ENCODE data around the gene SPTBN1. TPM values are rescaled to one million over a fixed set of nuclear protein-coding genes. Genes with fewer than 3 reads are reported as not detected.

SPTBN1 gene
- total RNA-seq, 1 donor from 2014 or later: 680 TPM

DNA sequence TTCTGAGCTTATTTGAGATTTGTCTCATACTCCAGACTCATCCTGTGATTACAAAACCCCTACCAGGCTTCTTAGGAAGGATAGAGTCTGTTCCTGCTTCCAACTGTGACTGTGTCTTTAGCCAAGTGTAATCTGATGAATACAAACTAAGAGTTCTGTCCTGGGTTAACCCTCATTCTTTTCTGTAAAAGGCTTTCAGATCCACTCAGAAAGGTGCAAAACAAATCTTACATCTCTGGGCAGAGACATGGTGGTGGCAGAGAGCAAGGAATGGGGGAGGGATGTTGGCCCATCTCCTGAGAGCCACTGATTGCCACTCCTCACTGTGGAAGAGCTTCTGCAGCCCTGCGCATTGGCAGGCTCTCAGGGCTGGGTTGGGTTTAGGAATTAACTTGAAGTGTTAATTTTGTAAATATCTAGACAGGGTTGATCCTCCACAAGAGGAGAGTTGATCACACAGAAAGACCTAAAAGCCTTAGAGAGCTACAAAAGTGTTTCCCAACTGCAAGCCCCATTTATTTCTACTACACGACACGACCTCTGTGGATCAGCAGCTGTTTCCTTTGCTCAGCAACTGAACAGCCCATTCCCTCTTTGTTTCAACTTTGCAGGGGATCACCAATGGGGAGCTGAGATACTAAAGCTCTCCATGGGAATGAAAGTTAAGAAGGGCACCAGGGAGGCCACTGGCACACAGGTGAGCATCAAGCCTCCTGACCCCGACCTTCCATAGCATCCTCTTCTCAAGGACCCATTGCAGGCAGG, 23.7 kb upstream of the SPTBN1 start:
- DNase-seq (ENCODE audit: extremely low read depth, low read depth, low spot score): no peak

DNA sequence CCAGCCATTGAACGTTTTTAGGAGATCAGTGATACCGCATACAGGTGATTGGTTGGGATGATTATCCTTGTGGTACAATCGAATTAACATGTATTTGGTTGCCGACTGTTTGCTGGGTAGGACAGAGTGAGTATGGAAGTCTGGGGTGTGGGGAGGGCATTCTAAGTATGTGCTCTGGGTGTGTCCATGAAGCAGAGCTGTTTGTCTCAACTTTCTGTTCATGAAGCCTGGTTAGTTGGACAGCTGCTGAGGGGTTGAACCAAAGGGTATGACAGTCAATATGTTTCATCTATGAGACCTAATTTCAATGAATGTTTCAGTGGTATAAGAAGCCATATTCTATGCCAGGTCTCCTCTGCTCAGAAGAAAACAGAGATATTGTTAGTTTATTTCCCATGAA, 21.9 kb upstream of the SPTBN1 start:
- no peak for DNase-seq (ENCODE audit: extremely low read depth, low read depth, low spot score)

DNA sequence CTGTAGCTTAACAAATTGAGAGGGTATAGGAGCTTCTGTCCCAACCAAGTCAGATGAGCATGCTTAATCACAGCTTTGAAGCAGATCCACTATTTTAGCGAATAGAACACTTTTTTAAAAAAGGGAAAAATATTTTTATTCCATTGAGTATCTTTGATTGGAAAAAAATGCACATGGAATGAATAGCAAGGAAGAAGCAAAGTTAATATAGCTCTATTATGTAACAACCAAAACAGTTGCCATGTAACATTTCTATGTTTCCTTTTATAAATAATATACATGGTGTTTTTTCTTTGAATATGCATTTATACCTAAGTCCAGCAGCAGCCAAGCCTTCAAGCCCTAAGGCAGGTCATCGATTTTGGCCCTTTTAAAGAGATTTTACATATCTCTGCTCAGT, 21.4 kb upstream of the SPTBN1 start:
- no peak for DNase-seq (ENCODE audit: extremely low read depth, low read depth, low spot score)

DNA sequence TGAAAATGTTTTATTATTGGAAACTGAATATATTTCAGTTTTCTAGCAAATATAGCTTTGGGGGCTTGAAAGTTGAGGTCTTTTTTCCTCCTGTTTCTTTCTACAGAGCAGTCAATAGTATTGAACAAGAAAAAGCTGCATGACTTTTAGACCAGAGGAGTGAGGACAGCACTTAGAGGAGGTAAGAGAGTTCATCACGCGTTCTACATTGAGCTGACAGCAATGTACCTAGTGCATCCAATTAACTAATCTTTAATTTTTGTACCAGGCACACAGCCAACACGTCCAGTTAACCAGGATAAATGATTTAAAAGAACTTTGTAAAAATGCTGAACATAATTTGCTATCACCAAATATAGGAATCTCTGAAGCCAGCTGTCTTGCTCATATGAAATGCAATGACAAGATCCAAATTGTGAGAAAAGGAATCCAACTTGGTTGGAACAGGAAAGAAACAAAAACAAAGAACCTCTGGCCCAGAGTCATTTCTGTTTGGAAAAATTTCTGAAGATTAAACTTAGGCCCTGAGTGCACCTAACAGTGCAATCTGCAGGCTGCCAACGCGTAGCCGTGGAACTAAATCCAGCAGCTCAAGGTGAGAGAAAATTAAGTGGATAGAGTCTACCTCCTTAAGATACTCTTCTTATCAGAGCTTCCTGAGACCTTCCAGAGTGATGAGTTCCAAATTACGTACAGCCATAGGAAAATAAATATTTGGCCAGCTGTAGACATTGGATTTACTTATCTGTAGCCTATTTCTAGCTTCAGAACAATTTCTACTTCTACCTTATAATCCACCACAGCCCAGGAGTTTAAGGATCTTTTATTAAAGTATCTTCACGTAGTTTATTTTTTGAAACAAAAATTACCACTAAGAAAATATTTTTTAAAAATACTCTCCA, 20.6 kb upstream of the SPTBN1 start:
- DNase-seq (ENCODE audit: extremely low read depth, low read depth, low spot score): no peak

DNA sequence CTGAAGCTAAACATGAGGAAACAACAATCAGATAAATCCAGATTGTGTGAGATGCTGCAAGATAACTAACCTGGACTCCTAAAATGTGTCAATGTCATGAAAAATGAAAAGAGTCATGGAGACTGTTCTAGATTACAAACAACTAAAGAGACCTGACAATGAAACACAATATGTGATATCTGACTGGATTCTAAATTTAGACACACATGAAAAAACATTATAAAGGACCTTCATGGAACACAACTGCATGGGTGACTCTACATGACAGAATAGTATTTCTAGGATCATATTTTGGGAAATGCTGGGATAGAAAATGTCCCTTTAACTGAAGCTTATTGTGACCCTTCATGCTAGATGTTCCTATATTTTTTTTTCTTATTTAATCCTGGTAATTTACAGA, 18.5 kb upstream of the SPTBN1 start:
- no peak for DNase-seq (ENCODE audit: extremely low read depth, low read depth, low spot score)

DNA sequence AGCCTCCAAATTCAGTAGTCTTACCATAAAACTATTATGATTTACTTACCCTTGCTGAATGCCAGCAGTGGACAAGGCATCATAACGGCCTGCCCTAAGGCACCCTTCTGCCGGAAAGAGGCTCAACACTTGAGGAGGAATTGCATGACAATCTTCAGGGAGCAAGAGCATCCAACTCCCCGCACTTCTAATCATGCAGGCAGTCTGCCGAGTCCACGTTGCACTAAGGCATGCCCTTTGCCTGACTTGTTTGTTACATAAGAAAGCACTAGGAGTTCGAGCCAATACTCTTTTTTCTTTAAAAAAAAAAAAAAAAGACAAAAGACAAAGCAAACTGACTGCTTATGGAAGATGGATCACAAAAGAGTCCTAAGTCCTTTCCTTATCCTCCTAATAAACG, 17.9 kb upstream of the SPTBN1 start:
- no peak for DNase-seq (ENCODE audit: extremely low read depth, low read depth, low spot score)

DNA sequence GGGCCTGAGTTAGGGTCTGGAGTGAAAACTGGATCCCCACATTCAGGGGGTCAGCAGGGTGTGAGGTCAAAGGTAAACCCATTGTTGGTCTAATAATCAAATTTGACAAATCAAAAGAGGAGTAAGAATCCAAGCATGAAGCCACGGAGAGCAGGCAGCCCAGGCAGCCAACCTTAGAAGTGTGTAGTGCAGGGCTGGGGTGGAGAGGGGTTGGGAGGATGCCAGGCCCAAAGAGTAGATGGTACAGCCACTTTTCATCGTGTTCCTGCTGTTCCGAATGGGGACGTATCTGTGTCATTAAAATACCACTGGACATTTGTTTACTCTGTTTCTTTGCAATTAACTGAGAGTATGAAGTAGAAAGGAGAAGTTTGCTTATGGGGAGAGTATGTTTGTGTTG, 16.5 kb upstream of the SPTBN1 start:
- no peak for DNase-seq (ENCODE audit: extremely low read depth, low read depth, low spot score)

DNA sequence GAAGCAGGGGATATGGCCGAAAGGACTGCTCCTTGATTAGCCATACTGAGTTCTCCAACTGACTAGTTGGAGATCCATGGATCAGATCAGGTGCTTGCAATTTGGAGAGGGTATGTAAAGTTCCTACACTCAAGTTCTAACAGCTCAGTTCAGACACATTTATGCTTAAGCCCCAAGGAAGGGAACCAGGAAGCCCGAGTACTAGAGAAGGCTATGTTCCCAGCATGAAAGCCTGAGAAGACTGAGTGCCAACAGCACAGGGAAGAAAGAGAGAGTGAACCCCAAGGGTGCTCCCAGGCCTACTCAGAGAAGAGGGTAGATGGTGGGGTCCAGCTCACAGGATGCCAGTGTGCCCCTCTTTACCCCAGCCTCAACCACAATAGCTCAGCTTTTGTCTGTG, 16.1 kb upstream of the SPTBN1 start:
- no peak for DNase-seq (ENCODE audit: extremely low read depth, low read depth, low spot score)

DNA sequence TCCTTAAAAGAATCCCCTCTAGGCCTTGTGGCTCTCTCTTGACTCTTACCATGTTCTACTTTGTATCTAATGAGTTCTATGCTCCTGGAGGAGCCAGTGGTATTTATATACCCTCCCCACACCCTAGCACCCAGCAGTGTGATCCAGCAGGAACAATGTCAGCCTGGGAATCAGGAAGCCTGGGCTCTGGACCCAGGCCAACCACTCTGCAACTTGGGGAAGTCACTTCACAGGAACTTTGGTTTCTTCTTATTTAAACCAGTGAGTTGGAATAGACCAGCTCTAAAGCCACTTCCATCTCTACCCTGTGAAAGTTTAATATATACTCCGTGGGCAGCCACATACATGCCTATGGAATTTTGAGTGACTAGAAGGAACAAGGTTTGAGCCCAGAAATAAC, 11.6 kb upstream of the SPTBN1 start:
- no peak for DNase-seq (ENCODE audit: extremely low read depth, low read depth, low spot score)

DNA sequence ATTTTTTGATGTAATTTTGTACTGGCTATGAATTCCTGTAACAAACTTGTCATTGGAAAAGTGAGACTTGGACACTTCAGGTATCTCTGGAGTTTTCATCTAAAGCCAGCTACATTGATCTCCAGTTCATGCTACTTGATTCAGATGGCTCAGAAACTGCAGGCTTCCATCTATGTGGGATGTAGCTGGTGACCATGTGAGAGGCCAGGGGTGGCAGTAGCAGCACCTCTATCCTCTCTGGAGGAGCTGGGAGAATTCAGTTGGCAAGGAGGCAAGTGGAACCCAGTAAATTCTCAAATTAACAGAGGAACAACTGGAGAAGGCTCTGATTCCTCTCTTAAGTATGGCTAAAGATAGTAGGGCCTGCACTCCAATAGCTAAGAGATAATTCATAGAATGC, 10.0 kb upstream of the SPTBN1 start:
- DNase-seq (ENCODE audit: extremely low read depth, low read depth, low spot score): no peak

DNA sequence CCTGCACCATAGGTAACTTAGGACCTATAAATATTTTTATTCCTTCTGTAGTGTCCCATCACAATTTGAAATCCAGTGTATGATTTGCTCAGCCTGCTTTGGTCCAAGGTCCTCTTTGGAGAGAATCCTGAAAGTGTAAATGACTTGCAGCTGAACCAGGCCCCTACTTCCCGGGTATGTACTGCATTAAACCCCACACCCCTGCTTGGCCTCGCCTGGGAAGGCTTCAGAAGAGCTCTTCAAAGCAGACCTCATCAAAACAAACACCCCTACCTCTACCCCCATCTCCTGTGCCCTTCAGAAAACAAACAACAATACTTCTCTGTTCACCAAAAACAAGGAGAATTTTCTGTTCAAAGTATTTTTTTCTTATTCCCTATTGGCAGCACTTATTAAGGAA, 9.5 kb upstream of the SPTBN1 start:
- DNase-seq (ENCODE audit: extremely low read depth, low read depth, low spot score): no peak

DNA sequence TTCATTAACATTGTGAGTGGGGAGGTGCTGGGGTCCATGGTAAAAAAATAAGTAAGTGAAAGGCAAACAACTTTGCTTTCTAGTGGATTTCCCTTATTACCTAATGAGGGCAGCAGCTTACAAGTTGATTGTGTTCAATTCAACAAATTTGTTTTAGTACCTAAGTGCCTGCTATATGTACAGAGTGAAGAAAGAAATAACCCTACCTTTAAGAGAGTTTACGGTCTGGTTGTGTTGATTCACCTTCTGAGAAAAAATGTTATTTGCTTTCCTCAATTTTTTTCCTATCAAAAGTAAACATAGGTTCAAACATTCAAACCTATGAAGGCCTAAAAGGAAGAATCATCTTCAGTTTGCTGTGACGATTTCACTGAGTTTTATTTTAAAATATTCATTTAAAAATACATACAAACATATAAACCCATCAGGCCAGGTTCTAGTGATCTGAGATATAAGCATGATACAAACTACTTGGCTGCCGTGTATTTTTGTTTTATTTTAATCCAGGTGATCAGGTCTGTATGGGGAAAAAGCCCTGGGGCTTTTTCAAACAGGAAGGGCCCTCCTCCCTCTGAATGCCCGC, 1.5 kb upstream of the SPTBN1 start:
- DNase-seq (ENCODE audit: extremely low read depth, low read depth, low spot score): no peak

DNA sequence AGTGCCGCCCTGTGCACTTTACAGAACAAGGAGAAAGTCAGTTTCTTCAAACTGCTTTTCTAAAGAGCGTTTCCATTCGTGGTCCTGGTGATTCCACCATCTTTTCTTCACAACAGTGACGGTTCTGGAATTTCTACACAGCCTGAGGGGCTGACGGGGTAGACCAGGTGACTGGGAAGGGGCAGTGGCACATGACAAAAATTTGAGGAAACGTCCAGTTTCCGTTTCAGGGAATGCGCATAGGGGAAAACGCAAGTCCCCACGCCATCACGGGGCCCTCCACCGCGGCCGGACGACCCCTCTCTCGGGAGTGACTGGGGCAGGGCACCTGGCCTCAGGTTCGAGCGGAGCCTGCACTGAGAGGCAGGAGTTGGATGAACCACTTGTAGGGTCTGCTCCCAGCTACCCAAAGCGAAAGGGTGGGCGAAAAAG, 980 bp upstream of the SPTBN1 start:
- no peak for DNase-seq (ENCODE audit: extremely low read depth, low read depth, low spot score)

DNA sequence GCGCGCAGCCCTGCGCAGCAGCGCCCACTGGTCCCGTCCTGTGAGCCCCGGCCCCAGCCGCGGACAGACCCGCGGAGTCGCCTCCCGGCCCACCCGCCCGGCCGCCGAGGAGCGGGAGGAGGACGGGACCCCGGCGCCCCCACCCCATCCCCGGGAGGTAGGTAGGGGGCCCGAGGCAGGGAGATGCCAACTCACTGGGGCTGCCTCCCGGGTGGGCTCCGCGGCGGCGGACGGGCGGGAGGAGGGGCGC, 160 bp downstream of the SPTBN1 start:
- DNase-seq (ENCODE audit: extremely low read depth, low read depth, low spot score): no peak

DNA sequence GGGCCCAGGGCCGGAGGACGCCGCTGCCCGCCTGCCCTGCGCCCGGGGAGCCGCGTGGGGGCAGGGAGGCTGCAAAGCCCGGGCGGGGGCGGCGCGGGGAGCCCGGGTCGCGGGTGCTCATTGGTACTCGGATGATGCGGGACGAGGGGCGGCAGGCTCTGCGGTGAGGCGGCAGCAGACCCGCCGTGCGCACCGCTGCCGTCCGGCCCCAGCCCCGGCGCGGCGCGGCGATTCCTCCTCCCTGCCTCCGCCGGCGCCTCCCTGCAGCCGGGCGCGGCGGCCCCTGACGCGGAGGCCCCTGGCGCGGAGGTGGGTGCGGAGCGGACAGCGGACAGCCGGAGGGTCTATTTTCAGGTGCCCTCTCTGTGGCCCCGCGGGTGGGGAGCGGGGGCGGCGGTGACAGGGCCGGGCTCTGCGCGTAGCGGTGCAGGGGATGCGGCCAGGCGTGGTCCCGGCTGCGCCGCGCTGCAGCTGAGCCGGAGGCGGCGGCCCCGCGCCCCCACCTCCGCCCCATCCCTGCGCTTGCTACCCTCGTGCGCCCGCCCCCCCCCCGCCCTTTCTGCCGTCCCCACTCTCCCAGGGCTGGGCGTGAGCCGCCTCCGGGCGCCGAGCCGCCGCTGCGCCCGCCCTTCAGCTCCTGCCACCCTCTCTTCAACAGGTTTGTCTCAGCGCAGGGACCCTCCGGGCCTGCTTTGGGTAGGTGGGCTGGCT, 640 bp downstream of the SPTBN1 start:
- no peak for DNase-seq (ENCODE audit: extremely low read depth, low read depth, low spot score)

DNA sequence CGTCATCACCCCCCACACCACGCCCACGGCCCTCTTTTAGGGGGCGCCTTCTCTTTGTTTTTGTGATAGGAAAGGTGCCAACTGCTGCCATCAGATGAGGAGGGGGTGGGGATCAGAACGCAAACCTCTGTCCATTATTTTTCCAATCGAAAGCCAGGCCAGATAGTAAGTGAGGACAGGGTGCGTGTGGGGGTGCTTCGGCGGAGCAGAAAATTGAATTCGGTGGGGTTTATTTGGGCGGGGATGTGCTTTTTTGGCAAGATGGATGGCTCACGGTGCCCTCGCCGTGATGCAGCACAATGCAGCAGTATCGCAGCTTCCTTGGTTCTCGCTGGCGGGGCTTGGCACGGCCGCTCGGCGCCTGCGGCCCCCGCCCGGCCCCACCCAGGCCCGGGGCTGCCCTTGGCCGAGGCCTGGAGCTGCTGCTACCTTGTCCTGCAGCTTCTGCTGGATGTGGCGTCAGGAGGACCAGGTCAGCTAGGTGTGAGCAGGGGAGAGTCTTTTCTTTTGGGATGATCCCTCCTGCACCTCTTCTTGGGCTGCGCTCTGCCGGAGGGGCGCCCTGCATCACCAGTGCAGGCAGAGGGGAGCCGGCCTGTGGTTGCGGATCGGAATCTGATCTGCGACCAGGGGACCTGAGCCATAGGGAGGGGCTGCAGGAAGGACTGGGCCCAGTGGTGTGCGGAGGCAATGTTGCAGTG, 1.3 kb downstream of the SPTBN1 start:
- no peak for DNase-seq (ENCODE audit: extremely low read depth, low read depth, low spot score)

DNA sequence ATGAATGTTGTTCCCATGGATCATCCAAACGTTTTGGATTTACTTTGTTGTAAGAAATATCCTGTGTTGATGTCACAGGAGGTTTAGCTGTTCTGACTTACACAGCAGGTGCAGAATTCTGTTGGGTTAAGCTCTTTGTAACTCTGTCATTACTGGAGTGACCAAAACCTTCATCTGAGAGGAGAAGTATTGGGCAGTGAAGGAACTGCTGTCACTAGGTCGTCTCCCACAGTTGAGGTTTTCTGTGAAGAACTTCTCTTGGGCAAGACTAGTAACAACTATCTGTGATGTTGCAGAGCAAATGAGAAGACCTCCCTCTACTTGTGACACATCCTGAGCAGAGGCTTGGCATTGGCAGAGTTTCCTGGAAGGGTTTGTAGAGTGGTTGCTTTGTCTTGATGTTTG, 2.9 kb downstream of the SPTBN1 start:
- DNase-seq (ENCODE audit: extremely low read depth, low read depth, low spot score): no peak

DNA sequence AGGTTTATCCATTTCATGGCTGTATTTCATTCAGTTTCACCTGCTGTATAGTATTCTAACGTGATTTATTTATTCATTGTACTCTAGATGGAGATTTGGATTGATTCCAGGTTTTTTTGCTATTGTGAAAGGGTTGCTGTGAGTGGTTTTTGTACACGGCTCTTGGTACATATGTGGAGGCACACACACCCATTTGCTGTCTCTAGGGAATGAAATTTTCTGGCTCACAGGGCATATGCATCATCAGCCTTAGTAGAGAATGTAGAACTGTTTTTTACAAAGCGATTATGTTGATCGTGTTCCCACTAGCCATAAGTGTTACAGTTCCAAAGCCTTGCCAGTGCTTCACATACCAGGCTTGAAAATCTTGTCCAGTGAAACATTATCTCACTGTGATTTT, 5.1 kb downstream of the SPTBN1 start:
- no peak for DNase-seq (ENCODE audit: extremely low read depth, low read depth, low spot score)

DNA sequence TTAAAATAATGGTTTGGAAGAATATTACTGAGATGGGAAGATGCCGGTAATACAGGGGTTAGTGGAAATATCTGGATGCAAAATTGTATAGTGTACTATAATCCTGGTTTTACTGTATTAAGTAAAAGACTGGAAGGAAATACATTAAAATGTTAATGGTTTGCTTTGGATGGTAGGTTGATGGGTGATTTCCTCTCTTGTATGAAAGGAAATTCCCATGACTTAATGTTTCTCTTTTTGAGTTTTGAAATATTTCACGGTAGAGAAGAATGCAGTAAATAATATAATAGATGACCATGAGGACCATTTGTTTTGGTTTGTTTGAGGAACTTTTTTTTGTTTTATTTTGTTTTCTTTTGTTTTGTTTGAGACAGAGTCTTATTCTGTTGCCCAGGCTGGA, 8.2 kb downstream of the SPTBN1 start:
- no peak for DNase-seq (ENCODE audit: extremely low read depth, low read depth, low spot score)

DNA sequence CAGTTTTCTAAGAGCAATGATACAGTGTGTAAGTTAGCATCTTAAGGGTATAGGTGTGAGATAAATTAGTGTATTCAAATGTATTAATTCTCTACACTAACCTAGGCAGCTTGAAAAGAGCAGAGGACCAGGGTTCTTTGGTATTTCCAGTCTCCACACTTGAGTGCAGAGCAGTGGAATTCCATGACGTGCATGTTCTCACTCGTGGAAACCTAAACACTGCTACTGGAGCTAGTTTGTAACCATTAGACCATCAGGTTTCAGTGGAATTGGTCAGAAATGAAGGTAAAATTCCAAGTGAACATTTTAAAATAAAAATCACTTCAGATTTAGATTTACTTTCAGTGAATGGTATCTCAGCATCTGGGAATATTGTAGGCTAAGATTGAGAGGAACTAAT, 9.0 kb downstream of the SPTBN1 start:
- no peak for DNase-seq (ENCODE audit: extremely low read depth, low read depth, low spot score)

DNA sequence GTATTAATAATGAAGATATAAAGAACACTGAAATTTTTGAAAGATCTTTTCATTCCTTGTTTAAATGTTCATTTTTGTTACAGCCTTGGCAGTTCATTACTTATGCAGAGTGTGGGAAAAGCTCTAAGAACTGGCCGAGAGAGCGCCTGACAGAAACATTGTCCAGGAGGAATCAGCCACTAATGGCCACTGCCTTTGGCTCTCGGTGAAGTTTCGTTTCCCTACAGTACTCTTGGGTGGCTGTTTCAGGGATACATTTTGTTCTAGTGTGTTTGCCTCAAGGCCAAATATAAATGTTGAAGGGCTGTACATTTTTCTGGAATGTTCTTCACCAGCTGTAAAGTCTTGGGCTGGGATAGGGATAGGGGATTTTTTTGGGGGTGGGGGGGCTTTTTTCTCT, 10.7 kb downstream of the SPTBN1 start:
- no peak for DNase-seq (ENCODE audit: extremely low read depth, low read depth, low spot score)

Data from glomerular endothelial cell (primary cell).